ENCODE results near the gene PVRIG. TPM values are rescaled to one million over a fixed set of nuclear protein-coding genes. Genes with fewer than 3 reads are reported as not detected.
A peak's percentile ranks its signal among the peaks of the same experiment; 100 is the strongest.
"Not testable (repeated sequence)": the region's sequence is repeated elsewhere in the genome, so short reads cannot be mapped to it uniquely, and the experiment has no call there.

The PVRIG gene
- total and polyA plus RNA-seq, 3 experiments from 2014 or later = 23.9 to 131 (median 24.5) TPM

DNA sequence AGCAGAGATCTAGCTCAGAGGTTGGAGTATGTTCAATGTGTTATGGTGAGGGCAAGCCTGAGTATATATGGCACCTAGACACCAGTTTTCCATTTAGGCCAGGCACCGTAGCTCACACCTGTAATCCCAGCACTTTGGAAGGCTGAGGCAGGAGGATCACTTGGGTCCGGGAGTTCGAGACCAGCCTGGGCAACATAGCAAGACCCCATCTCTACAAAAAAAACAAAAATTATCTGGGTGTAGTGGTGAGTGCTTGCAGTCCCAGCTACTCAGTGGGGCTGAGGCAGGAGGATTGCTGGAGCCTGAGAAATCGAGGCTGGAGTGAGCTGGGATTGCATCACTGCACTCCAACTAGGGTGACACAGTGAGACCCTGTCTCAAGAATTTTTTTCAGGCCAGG is 43.1 kb downstream of the PVRIG start:
- H3K27me3 ChIP-seq (ENCODE audit: insufficient read depth, low read length, poor library complexity, severe bottlenecking); H3K9me3 Mint-ChIP-seq; CTCF ChIA-PET; DNase-seq; H3K4me3 Mint-ChIP-seq; H3K36me3 ChIP-seq (ENCODE audit: insufficient read depth, low read length); H3K4me1 ChIP-seq (ENCODE audit: insufficient read depth, low read length); H3K27ac ChIP-seq (ENCODE audit: low read depth, low read length); H3K27me3 Mint-ChIP-seq; H3K4me3 ChIP-seq (ENCODE audit: low read length); H3K9me3 ChIP-seq (ENCODE audit: low read length); H3K27ac Mint-ChIP-seq: not testable (repeated sequence)
- Mint-ChIP-seq H3K36me3 (peaks cover 0 to 11% (median 0%) of the 10 kb centered on the region in 3 donors), H3K4me1 (peaks cover 0 to 17% (median 10%) of the 10 kb centered on the region in 3 donors)
- POLR2A ChIA-PET = interaction anchor here (0.7 kb wide), 2 partner anchors 9 to 183 kb away, joined by 3 to 7 read pairs; no protein-coding TSS in a partner anchor

DNA sequence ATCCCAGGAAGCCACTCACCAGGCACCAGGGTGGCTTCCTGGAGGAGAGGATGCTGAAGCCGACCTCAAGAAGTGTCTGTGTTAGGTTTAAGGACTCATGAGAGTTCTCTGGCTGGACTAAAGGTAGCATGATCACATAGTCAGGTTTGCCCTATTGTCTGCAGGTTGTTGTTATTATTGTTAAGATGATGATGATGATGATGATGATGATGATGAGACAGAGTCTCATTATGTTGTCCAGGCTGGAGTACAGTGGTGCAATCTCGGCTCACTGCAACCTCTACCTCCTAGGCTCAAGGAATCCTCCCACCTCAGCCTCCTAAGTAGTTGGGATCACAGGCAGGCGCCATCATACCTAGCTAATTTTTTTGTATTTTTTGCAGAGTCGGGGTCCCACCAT is 44.5 kb downstream of the PVRIG start:
- H3K9me3 Mint-ChIP-seq; H3K27ac ChIP-seq (ENCODE audit: low read depth, low read length); H3K4me1 ChIP-seq (ENCODE audit: insufficient read depth, low read length); POLR2A ChIA-PET; H3K27ac Mint-ChIP-seq; H3K27me3 ChIP-seq (ENCODE audit: insufficient read depth, low read length, poor library complexity, severe bottlenecking); H3K27me3 Mint-ChIP-seq; H3K36me3 ChIP-seq (ENCODE audit: insufficient read depth, low read length); DNase-seq; CTCF ChIA-PET; H3K4me3 ChIP-seq (ENCODE audit: low read length); H3K9me3 ChIP-seq (ENCODE audit: low read length); H3K4me3 Mint-ChIP-seq: not testable (repeated sequence)
- Mint-ChIP-seq H3K4me1 (peaks cover 0 to 17% (median 10%) of the 10 kb centered on the region in 3 donors), H3K36me3 (peaks cover 0 to 11% (median 0%) of the 10 kb centered on the region in 3 donors)

DNA sequence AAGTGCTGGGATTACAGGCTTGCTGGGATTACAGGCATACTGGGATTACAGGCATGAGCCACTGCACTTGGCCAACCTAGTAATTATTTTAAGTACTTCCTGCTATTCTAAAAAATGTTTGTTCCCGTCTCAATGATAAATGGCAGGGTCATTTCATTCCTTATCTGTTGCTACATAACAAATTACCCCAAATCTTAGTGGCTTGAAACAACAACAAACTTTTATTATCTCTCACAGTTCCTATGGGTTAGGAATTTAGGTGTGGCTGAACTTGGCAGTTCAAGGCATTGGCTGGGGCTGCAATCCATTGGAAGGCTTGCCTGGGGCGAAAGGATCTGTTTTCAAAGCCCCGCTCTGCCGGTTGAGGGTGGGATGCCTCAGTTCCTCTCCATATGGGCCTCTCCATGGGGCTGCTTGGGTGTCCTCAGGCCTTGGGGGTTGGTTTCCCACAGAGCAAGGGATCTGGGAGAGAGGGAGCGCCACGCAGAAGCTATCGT is 45.0 kb downstream of the PVRIG start:
- H3K4me1 ChIP-seq (ENCODE audit: insufficient read depth, low read length) = not testable (repeated sequence)

DNA sequence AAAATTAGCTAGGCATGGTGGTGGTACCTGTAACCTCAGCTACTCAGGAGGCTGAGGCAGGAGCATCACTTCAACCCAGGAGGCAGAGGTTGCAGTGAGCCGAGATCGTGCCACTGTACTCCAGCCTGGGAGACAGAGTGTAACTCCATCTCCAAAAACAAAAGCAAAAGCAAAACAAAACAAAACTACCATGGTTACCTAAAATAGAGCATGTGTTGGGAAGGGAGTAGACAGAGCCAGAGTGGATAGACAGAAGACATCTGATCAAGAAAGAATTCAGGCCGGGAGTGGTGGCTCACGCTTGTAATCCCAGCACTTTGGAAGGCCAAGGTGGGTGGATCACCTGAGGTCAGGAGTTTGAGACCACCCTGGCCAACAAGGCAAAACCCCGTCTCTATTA is 46.1 kb downstream of the PVRIG start:
- peaks cover 0 to 11% (median 0%) of the 10 kb centered on the region in 3 donors for H3K36me3 Mint-ChIP-seq
- CTCF ChIA-PET; H3K27me3 ChIP-seq (ENCODE audit: insufficient read depth, low read length, poor library complexity, severe bottlenecking); DNase-seq; H3K9me3 ChIP-seq (ENCODE audit: low read length); H3K36me3 ChIP-seq (ENCODE audit: insufficient read depth, low read length); H3K4me1 ChIP-seq (ENCODE audit: insufficient read depth, low read length); POLR2A ChIA-PET; H3K27ac ChIP-seq (ENCODE audit: low read depth, low read length); H3K4me3 ChIP-seq (ENCODE audit: low read length); H3K9me3 Mint-ChIP-seq; H3K27me3 Mint-ChIP-seq: not testable (repeated sequence)
- H3K4me3 Mint-ChIP-seq = peak overlapping the region in 1 of 7 donors; percentile 37
- H3K4me1 Mint-ChIP-seq = peaks cover 4 to 22% (median 14%) of the 10 kb centered on the region in 3 donors
- H3K27ac Mint-ChIP-seq = peak overlapping the region in 2 of 8 donors; percentile 62 to 83

More for the DNA sequence above, 45.0 kb downstream of the PVRIG start:
- H3K4me3 ChIP-seq (ENCODE audit: low read length); DNase-seq; H3K27me3 ChIP-seq (ENCODE audit: insufficient read depth, low read length, poor library complexity, severe bottlenecking); H3K9me3 ChIP-seq (ENCODE audit: low read length); H3K27ac ChIP-seq (ENCODE audit: low read depth, low read length); H3K4me3 Mint-ChIP-seq; H3K9me3 Mint-ChIP-seq; POLR2A ChIA-PET; H3K27me3 Mint-ChIP-seq; H3K36me3 ChIP-seq (ENCODE audit: insufficient read depth, low read length); CTCF ChIA-PET: not testable (repeated sequence)
- peaks cover 0 to 17% (median 10%) of the 10 kb centered on the region in 3 donors for H3K4me1 Mint-ChIP-seq
- peak overlapping the region in 1 of 8 donors; percentile 74 for H3K27ac Mint-ChIP-seq
- H3K36me3 Mint-ChIP-seq = peaks cover 0 to 11% (median 0%) of the 10 kb centered on the region in 3 donors

DNA sequence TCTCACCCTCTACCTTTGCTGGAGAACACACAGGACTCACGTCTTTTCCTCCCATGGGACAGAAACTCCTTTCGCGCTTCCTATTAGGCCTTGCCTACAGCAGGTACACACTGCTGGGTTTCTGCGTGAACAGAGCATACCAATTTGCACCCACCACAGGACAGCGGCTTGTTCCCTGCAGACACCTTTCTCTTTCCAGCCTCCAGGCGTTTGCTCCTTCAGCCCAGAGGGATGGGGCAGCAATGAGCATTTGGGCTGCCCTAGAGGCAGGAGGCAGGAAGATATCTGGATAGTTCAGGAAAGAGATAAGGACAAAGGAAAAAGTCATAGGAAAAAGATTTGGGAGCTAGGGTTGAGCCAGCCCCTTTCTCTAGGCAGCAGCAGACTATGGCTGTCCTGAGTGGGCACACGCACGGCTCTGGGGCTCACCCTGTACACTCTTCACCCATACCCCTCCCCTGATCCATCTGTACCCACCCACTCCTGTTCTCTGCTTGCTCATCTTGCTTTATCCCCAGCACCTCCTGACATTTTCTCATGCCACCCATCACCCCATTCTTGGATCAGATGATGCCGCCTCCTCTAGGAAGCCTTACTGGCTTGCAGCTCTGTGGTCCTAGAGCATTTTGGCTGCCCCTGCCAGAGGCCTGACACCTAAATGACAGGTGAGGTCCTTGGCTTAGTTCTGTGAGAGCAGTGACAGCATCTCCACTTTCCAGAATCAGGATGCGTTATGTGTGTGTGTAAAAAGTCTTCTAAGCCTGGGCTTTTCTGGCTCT is 47.0 kb downstream of the PVRIG start:
- H3K9me3 Mint-ChIP-seq = no peaks in the 10 kb centered on the region
- no peak overlapping the region for H3K4me3 ChIP-seq (ENCODE audit: low read length)
- peaks cover 8 to 26% (median 16%) of the 10 kb centered on the region in 3 donors for H3K4me1 Mint-ChIP-seq
- H3K36me3 Mint-ChIP-seq = peaks cover 0 to 14% (median 0%) of the 10 kb centered on the region in 3 donors
- peaks cover 0 to 5% of the 10 kb centered on the region in 2 donors for H3K27me3 Mint-ChIP-seq
- H3K9me3 ChIP-seq (ENCODE audit: low read length) = no peaks in the 10 kb centered on the region
- POLR2A ChIA-PET = no interaction called here
- H3K27me3 ChIP-seq (ENCODE audit: insufficient read depth, low read length, poor library complexity, severe bottlenecking) = no peaks in the 10 kb centered on the region
- H3K27ac Mint-ChIP-seq = peak overlapping the region in 3 of 8 donors; percentile 15 to 62 (median 23)
- peaks cover 7% of the 10 kb centered on the region for H3K4me1 ChIP-seq (ENCODE audit: insufficient read depth, low read length)
- no peak overlapping the region for H3K27ac ChIP-seq (ENCODE audit: low read depth, low read length)
- peak overlapping the region in 1 of 7 donors; percentile 56 for H3K4me3 Mint-ChIP-seq
- no peaks in the 10 kb centered on the region for H3K36me3 ChIP-seq (ENCODE audit: insufficient read depth, low read length)
- CTCF ChIA-PET = no interaction called here
- DNase-seq = no peak

DNA sequence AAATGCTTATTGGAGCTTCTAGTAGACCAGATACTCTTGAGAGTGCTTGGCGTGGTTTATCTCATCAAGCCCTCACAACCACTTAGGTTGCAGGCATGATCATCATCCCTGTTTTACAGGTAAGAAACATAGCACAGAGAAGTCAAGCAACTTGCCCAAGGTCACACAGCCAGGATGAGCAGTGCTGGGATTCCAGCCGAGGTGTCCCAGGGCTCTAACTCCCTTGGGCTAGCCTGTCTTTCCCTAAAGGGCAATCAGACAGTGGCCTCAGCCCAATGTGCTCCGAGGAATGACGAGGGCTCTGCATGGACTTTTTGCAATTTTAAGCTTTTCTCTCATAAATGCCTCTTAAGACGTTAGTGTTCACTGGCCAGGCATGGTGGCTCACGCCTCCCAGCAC is 47.9 kb downstream of the PVRIG start:
- peak overlapping the region in 1 of 7 donors; percentile 56 for H3K4me3 Mint-ChIP-seq
- H3K4me1 Mint-ChIP-seq = peaks cover 8 to 29% (median 16%) of the 10 kb centered on the region in 3 donors
- H3K9me3 Mint-ChIP-seq = no peaks in the 10 kb centered on the region
- ChIA-PET POLR2A (no interaction called here), CTCF (no interaction called here)
- Histone ChIP-seq H3K27ac (ENCODE audit: low read depth, low read length) (no peak overlapping the region), H3K4me1 (ENCODE audit: insufficient read depth, low read length) (peaks cover 11% of the 10 kb centered on the region), H3K36me3 (ENCODE audit: insufficient read depth, low read length) (no peaks in the 10 kb centered on the region), H3K27me3 (ENCODE audit: insufficient read depth, low read length, poor library complexity, severe bottlenecking) (no peaks in the 10 kb centered on the region), H3K9me3 (ENCODE audit: low read length) (no peaks in the 10 kb centered on the region), H3K4me3 (ENCODE audit: low read length) (no peak overlapping the region)
- H3K36me3 Mint-ChIP-seq = peaks cover 0 to 13% (median 0%) of the 10 kb centered on the region in 3 donors
- peaks cover 0 to 5% of the 10 kb centered on the region in 2 donors for H3K27me3 Mint-ChIP-seq
- peak overlapping the region in 1 of 8 donors; percentile 23 for H3K27ac Mint-ChIP-seq
- DNase-seq = no peak

DNA sequence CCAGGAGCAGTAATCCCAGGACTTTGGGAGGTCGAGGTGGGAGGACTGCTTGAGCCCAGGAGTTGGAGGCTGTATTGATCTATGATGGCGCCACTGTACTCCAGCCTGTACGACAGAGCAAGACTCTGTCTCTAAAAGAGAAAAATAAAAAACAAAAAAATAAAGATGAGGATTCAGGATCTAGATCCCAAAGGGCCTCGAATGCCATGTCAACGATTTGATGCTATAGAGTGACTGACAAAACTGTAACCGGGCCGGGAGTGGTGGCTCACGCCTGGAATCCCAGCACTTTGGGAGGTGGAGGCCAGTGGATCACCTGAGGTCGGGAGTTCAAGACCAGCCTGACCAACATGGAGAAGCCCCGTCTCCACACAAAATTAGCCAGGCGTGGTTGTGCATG is 49.1 kb downstream of the PVRIG start:
- DNase-seq; POLR2A ChIA-PET; H3K27me3 ChIP-seq (ENCODE audit: insufficient read depth, low read length, poor library complexity, severe bottlenecking); CTCF ChIA-PET; H3K27me3 Mint-ChIP-seq; H3K9me3 ChIP-seq (ENCODE audit: low read length); H3K9me3 Mint-ChIP-seq; H3K4me3 ChIP-seq (ENCODE audit: low read length); H3K36me3 ChIP-seq (ENCODE audit: insufficient read depth, low read length); H3K27ac ChIP-seq (ENCODE audit: low read depth, low read length): not testable (repeated sequence)
- peaks cover 0 to 11% (median 0%) of the 10 kb centered on the region in 3 donors for H3K36me3 Mint-ChIP-seq
- peaks cover 12% of the 10 kb centered on the region for H3K4me1 ChIP-seq (ENCODE audit: insufficient read depth, low read length)
- H3K4me3 Mint-ChIP-seq = peak overlapping the region in 2 of 7 donors; percentile 60 to 75
- H3K4me1 Mint-ChIP-seq = peaks cover 8 to 29% (median 16%) of the 10 kb centered on the region in 3 donors
- peak overlapping the region in 1 of 8 donors; percentile 87 for H3K27ac Mint-ChIP-seq

DNA sequence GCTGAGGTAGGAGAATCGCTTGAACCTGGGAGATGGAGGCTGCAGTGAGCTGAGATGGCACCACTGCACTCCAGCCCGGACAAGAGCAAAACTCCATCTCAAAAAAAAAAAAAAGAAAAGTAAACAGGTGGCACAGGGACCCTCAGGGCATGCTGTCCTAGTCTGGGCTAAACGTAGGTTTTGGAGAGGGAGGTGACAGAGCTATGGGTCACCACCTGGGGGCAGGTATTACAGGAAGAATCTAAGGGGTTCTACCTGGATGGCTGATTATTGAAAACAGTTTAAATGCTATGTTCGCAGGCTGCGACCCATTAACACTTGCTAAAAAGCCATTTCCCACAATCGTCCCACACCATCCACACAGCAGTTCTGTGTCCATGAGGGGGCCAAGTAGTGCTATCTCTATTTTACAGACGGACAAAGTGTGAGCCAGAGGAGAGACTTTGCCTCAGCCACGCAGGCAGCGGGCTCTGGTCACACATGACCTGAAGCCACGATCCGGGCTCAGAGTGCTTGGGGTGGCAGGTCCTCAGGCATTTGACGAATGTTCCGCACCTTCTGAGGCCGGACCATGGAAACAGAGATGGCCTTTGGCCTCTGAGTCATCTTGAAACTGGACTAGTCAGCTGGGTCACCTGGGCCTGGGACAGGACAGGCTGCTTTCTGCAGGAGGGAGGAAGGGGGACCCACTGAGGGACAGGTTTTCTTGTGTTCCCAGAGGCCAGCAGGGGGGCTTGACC is 49.7 kb downstream of the PVRIG start:
- H3K4me3 ChIP-seq (ENCODE audit: low read length); H3K9me3 Mint-ChIP-seq; CTCF ChIA-PET; H3K27me3 ChIP-seq (ENCODE audit: insufficient read depth, low read length, poor library complexity, severe bottlenecking); H3K27ac ChIP-seq (ENCODE audit: low read depth, low read length); H3K36me3 Mint-ChIP-seq; POLR2A ChIA-PET; H3K36me3 ChIP-seq (ENCODE audit: insufficient read depth, low read length); DNase-seq; H3K9me3 ChIP-seq (ENCODE audit: low read length); H3K27me3 Mint-ChIP-seq: not testable (repeated sequence)
- Mint-ChIP-seq H3K4me1 (peaks cover 8 to 29% (median 14%) of the 10 kb centered on the region in 3 donors), H3K4me3 (peak overlapping the region in 3 of 7 donors; percentile 35 to 79 (median 79)), H3K27ac (peak overlapping the region in 2 of 8 donors; percentile 45 to 87)
- peaks cover 12% of the 10 kb centered on the region for H3K4me1 ChIP-seq (ENCODE audit: insufficient read depth, low read length)

All from CD8-positive, alpha-beta memory T cell (primary cell).